ENCODE measurements around the gene CFB.

GRCh38 chr6:31908791-31909190, 37.1 kb upstream of the CFB start:
- no peak for TF ChIP-seq CTCF (IDR thresholded peaks at IDR 0.05)
- no peak for TF ChIP-seq SIN3A (IDR thresholded peaks at IDR 0.05; ENCODE audit: borderline replicate concordance, insufficient read depth, low read depth, low read length)

All from Panc1 (cell line).